ENCODE results near the gene PARD6B.

DNA sequence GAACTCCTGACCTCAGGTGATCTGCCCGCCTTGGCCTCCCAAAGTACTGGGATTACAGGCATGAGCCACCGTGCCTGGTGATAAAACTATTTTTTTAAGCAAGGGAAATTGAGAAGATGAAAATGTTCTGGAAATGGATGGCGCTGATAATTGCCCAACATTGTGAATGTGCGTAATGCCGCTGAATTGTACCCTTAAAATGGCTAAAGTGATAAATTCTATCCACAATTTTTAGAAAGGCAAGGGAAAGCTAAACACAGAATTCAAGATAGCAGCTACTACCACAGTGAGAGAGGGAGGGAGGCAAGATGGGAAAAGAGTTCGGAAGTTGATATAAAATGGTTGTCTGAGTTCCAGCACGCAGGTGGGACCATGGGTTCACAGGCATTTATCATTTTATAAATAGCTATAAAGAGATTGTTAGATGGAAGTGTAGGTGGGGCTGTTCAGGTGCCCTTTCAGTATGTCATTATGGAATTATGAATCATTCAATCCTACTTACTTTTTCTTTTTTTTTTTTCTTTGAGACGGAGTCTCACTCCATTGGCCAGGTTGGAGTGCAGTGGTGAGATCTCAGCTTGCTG is 48.3 kb upstream of the PARD6B start:
- TF ChIP-seq CTCF (IDR thresholded peaks at IDR 0.05): no peak
- no peak for TF ChIP-seq POLR2A (IDR thresholded peaks at IDR 0.05)

All from heart left ventricle (tissue), 13 donors.